Posterior vena cava (tissue), 2 donors: ENCODE measurements around the gene MATN4. TPM values are rescaled to one million over a fixed set of nuclear protein-coding genes. Genes with fewer than 3 reads are reported as not detected.

Source experiments
- DNase-seq: peaks from one replicate; pipeline ENCODE4 v3.0.0-alpha.2; 2020; ENCODE audit warnings: low spot score
- intact Hi-C, 2 donors: fragments of 100-400 bp; cut with DNase I; formaldehyde crosslinking; loops; one replicate each; pipeline versions ENCODE4 v1.14.1 to v1.14.2; 2022 to 2023
- total RNA-seq, 2 donors: library from RNA; stranded (reverse); fragmentation: NEBNext Ultra II Directional; extraction: Animal tissue kit (Norgen Biotek cat#: 25700); gene quantifications; one replicate each; pipeline ENCODE4 v1.2.1, GENCODE V29; 2021
- donor health status: DM: yes; HTN: yes; CAD: no.
- donor health status: DM: yes; HTN: yes; CAD: no.

The MATN4 gene
- total RNA-seq, 2 donors from 2014 or later, result 0.29 to 0.56 TPM

- intact Hi-C loops, result no loop called here
- DNase-seq, result no peak
Measured at GRCh38 chr20:45299786-45300185, 8.3 kb downstream of the MATN4 start.

- no peak for DNase-seq
- intact Hi-C loops, result no loop called here
Measured at GRCh38 chr20:45297786-45298497, 10.2 kb downstream of the MATN4 start.

GRCh38 chr20:45294659-45295058 is 13.4 kb downstream of the MATN4 start:
- intact Hi-C loops, result no loop called here
- DNase-seq, result no peak

GRCh38 chr20:45294003-45294368 is 14.1 kb downstream of the MATN4 start:
- intact Hi-C loops, result no loop called here
- no peak for DNase-seq

- DNase-seq, result peak; percentile 96
- intact Hi-C loops, result no loop called here
Measured at GRCh38 chr20:45293041-45294002, 14.8 kb downstream of the MATN4 start.

- DNase-seq, result no peak
- intact Hi-C loops, result no loop called here
Measured at GRCh38 chr20:45292343-45292742, 15.8 kb downstream of the MATN4 start.

GRCh38 chr20:45291526-45291925 is 16.6 kb downstream of the MATN4 start:
- DNase-seq, result no peak
- intact Hi-C loops, result no loop called here

- intact Hi-C loops, result no loop called here
- peak; percentile 92 for DNase-seq
Measured at GRCh38 chr20:45290677-45291355, 17.3 kb downstream of the MATN4 start.

GRCh38 chr20:45289942-45290676 is 18.0 kb downstream of the MATN4 start:
- intact Hi-C loops, result no loop called here
- DNase-seq, result no peak

GRCh38 chr20:45288860-45289259 is 19.2 kb downstream of the MATN4 start:
- intact Hi-C loops, result no loop called here
- DNase-seq, result no peak

- no peak for DNase-seq
- intact Hi-C loops, result no loop called here
Measured at GRCh38 chr20:45288376-45288775, 19.7 kb downstream of the MATN4 start.

GRCh38 chr20:45283551-45284057 is 24.5 kb downstream of the MATN4 start:
- no peak for DNase-seq
- intact Hi-C loops, result no loop called here

GRCh38 chr20:45282700-45283550 is 25.2 kb downstream of the MATN4 start:
- intact Hi-C loops, result no loop called here
- no peak for DNase-seq

- intact Hi-C loops, result loop anchor here in 1 of 2 donors (1.0 kb wide), 1 partner anchor 32 kb away; no protein-coding TSS in a partner anchor
- no peak for DNase-seq
Measured at GRCh38 chr20:45279992-45280391, 28.1 kb downstream of the MATN4 start.

- DNase-seq, result no peak
- intact Hi-C loops, result no loop called here
Measured at GRCh38 chr20:45275338-45275737, 32.8 kb downstream of the MATN4 start.

GRCh38 chr20:45269754-45270270 is 38.3 kb downstream of the MATN4 start:
- intact Hi-C loops, result no loop called here
- DNase-seq, result no peak

GRCh38 chr20:45269056-45269455 is 39.0 kb downstream of the MATN4 start:
- DNase-seq, result no peak
- intact Hi-C loops, result no loop called here

- intact Hi-C loops, result no loop called here
- DNase-seq, result no peak
Measured at GRCh38 chr20:45268531-45268930, 39.6 kb downstream of the MATN4 start.
